ENCODE measurements around the gene DISC1.
"Not testable (repeated sequence)": the region's sequence is repeated elsewhere in the genome, so short reads cannot be mapped to it uniquely, and the experiment has no call there.

DISC1 gene

DNA sequence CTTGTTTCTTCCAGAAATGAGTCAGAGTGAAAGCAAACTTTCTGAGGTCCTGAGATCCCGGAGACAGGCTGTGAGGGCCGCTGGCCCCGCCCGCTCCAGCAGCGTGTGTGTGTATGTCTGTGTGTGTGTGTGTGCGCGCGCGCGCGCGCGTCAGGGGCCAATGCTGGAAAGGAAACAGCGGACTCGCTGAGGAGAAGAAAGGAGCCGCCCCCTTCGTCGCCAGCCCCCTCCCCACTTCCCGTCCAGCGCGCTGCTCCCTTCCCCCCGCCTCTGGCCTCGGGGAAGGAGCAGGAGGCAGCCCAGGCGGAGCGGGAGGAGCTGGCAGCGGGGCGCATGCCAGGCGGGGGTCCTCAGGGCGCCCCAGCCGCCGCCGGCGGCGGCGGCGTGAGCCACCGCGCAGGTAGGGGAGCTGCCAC lies at the start of gene DISC1:
DISC1 (plus strand) TSS at position 256 of the 416 bp plus-strand sequence; CDS start at position 334, 78 bp downstream.
- peak; percentile 25 for DNase-seq

DNA sequence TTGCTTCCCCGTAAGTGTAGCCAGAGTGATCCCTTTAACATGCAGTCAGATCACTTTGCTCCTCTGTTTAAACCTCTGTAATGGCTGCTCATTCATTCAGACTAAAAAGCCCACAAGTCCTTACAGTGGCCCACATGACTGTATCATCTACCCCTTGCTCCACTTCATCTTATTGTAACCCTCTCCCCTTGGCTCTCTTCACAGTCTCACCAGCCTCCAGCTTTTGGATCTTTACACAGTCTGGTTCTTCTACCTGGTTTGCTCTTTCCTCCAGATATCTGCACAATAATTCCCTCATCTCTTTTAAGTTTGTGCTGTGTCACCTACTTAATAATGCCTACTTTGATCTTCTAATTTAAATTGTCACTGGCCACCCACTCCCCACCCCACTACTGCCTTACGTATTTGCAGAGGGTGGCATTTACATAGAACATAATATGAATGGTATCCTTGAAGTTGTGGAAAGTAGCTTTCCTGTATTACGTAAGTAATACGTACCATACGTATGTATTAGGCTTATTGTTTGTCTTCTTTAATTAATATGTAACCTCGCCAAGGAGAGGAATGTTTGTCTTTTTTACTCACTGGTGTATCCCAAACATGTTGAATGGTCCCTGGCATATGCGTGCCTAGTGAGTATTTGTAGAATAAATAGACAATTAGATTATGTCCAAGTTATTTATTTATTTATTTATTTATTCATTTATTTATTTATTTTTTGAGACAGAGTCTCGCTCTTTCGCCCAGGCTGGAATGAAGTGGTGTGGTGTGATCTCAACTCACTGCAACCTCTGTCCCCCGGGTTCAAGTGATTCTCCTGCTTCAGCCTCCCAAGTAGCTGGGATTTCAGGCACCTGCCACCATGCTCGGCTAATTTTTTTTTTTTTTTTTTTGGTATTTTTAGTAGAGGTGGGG lies 49.5 kb upstream of the DISC1 start:
- no peak for DNase-seq

DNA sequence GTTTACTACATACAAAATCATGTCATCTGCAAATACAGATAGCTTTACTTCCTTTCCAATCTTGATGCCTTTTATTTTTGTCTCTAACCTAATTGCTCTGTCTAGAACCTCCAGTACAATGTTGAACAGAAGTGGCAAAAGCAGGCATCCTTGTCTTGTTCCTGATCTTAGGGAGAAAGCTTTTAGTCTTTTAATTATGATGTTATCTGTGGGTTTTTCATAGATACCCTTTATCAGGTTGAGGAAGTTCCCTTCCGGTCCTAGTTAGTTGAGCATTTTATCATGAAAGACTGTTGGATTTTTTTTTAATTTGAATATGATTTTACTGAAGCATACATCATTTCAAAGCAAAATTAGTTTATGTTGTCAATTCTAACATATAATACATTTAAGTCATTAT lies 45.7 kb upstream of the DISC1 start:
- no peak for DNase-seq

DNA sequence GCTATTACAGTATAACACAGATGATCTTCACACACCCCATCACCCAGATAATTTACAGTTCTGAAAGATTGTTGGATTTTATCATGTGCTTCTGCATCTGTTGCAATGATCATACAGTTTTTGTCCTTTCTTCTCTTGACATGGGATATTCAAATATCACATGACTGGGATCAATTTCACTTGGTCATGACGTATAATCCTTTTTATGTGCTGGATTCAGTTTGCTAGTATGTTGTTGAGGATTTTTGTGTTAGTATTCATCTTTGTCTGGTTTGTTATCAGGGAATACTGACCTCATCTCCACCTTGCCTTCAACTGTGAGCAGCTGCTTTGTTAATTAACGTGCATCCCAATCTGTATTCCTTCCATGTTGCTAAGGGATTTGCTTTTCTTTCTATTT lies 44.7 kb upstream of the DISC1 start:
- no peak for DNase-seq

DNA sequence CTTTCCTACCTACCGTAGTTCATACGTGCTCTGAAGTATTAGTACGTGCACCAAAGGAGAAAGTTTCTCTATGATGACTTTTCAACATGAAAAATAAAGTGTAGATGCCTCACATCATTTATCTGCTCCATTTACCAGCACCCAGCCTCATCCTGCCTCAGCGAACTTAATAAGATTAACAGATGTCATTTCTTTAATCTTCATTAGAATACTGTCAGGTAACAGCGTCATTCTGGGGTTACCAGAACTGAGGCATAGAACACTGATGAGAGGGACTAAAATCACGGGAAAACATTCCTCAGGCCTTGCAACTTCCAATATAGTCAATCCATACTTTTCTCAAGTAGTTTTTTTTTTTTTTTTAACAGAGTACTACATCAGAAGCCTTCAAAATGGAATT lies 43.2 kb upstream of the DISC1 start:
- no peak for DNase-seq

DNA sequence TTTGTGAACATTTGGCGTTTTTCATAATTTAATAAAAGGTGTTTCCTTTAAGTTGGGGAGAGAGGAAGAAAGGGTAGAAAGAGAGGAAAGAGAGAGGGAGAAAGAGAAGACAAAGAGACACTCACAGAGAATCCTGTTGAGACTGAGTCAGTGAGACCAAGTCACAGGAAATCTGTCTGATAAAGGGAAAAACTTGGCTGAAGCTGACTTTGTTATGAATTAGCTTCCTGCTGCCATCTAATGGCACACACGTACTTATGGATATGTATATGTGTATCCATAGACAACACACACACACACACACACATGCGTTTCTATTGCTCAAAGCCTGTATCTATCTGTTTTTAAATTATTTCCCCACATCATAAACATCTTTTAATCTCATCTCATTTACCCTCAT lies 42.5 kb upstream of the DISC1 start:
- no peak for DNase-seq

DNA sequence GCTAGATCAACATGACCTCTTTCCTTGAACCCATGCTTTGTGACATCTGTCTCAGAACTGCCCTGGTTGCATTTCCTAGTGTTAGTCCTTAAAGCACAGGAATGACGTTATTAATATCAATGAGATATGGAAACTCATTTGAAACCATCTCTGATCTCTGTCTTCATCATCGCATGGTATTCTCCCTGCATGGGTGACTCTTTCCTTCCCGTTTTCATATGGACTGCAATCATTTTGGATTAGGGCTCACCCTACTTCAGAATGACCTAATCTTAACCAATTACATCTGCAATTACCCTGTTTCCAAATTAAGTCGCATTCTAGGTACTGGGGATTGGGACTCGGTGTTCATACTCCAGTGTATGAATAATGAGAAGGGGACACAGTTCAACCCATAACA lies 41.7 kb upstream of the DISC1 start:
- DNase-seq, result no peak

DNA sequence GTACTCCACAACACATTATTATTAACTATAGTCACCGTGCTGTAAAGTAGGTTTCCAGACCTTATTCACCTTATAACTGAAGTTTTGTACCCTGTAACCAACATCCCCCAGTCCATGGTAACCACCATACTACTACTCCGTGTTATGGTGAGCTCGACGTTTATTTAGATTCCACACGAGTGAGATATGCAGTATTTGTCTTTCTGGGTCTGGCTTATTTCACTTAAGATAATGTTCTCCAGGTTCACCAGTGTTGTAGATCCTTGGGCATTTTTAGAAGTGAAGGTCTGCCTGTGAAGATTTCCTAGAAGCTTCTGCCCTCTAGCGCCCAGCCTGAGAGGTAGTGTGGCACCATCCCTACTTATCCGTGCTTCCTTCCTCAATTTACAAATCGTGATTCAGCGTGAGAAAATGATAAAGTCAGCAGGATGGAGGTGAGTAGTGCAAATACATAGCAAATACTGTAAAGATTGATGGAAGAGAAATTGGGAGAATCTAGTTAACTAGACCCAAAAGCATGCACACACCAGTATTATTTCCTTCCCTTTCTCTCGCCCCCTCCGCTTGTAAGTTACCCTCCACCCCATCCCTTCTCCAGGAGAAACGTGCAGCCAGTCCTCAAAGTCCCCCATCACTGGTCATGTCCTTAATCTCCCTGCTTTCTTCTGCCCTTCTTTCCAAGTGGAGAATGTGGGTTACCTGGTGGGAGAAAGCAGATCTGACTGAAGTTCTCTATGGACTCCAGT lies 36.0 kb upstream of the DISC1 start:
- DNase-seq, result no peak

DNA sequence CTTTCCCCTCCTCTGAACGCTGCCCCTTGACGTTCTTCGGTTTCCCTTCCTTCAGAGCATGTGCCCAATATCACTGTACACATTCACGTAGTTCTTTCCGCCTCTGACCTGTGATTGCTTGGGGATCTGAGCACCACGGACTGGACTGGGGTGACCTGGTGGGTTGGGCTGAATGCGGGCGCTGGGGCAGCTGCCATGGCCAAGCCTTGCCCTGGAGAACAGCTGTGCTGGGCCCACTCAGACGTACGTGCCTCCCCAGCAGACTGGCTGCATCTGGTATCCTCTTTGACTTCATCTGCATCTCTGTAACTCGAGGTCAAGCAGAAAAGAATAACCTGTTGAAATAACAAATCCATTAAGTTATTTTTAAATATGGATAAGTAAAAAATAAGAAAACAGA lies 35.1 kb upstream of the DISC1 start:
- no peak for DNase-seq

DNA sequence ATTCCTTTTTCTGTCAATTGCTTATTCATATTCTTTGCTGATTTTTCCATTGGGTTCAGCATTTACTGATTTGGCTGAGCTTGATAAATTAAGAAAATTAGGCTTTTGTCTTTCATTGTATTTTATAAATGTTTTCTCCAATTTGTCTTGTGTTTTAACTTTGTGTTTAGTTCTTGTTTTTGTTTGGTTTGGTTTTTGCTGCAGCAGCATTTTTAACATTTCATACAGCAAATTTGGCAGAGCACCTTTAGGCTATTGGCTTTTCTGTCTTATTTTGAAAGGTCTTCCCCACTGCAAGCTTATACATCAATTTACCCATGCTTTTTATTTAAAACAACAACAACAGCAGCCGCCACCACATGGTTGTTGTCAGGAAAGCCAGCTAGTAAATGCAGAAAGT lies 33.8 kb upstream of the DISC1 start:
- no peak for DNase-seq

DNA sequence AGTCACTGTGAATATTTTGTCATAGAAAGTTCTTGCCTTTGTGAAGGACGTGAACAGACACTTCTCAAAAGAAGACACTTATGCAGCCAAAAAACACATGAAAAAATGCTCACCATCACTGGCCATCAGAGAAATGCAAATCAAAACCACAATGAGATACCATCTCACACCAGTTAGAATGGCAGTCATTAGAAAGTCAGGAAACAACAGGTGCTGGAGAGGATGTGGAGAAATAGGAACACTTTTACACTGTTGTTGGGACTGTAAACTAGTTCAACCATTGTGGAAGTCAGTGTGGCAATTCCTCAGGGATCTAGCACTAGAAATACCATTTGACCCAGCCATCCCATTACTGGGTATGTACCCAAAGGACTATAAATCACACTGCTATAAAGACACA lies 33.3 kb upstream of the DISC1 start:
- DNase-seq, result not testable (repeated sequence)

DNA sequence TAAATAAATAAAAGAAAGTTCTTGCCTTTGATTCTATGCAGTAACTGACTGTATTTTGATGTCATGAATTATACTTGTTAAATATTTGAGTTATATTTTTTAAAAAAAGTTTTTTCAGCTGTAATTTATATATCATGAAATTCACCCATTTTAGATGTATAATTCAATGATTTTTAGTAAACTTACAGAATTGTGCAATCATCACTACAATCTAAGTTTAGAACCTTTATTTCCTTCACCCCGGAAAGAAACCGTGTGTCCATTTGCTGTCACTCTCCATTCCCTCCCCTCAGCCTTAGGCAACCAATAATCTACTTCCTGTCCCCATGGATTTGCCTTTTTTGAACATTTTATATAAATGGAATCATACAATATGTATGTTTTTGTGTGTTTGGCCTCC lies 32.5 kb upstream of the DISC1 start:
- no peak for DNase-seq

DNA sequence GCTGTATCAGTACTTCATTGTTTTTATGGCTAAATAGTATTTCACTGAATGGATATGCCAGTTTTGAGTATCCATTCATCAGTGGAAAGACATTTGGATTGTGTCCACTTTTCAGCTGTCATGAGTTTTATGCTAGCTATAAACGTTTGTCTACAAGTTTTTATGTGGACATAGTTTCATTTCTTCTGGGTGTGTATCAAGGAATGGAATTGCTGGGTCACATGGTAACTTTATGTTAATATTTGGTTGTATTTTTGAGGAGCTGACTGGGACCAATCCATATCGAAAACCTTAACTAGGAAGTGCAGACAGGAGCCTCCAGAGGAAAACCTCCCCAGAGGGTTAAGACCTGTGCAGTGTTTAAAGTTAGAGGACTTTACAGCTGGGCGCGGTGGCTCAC lies 31.8 kb upstream of the DISC1 start:
- DNase-seq, result no peak

DNA sequence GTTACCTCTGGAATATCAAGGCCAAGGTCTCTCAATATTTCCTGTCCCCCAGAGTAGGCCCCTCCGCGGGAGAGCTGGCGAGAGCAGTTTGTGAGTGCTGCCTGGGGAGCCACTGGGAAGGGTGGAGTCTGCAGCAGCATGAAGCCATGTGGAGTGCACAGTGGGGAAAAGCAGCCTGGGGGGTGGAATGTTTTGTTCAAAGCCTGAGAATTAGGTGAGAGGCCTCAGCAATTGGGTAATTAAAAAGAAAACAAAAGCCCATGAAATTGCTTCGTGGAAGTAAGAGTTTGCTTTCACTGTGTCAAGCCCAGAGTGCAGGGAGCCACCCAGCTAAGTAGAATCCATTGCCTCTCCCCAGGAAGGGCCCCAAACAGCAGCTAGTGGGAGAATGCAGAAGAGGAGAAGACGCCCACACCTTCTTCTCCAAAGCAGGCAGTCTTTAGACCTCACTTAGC lies 30.2 kb upstream of the DISC1 start:
- DNase-seq, result no peak

DNA sequence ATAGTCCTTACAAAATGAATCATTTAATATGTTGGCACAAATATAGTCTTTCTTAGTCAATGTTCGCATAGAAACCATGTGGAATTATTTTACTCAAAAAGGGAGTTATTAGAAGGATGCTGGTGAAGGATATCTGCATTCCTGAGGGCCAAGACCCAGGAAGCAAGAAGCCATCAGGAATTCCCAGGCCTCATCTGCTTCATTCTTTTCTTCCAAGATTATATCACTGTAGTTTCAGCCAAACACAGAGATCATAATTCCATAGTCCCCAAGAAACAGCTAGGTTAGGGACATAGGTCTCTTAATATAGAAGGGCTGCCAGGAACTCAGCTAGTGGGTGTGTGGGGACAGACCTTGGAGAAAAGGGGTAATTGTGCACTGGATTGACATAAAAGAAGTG lies 28.6 kb upstream of the DISC1 start:
- no peak for DNase-seq

DNA sequence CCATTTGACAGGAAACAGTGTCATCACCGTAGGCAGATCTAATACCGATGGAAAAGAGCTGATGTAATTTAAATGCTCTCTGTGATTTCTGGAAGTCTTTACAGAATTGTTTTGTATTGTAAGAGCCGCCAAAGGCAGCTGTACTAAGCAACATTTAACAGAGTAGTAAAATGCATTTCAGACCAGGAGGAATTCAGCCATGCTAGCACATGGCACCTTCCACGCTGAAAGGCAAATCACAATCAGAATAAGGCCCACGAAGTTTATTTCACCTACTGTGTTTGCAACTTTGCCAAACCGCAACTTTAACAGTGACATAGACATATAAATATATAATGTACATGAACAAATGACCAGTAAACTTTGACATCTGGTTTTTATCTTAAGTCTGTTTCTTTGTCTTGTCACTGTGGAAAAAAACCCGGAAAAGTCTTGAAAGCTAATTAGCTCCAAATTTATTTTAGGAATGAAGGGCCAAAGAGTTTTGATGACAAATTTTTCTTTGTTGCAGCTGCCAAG lies 26.1 kb upstream of the DISC1 start:
- DNase-seq, result no peak

DNA sequence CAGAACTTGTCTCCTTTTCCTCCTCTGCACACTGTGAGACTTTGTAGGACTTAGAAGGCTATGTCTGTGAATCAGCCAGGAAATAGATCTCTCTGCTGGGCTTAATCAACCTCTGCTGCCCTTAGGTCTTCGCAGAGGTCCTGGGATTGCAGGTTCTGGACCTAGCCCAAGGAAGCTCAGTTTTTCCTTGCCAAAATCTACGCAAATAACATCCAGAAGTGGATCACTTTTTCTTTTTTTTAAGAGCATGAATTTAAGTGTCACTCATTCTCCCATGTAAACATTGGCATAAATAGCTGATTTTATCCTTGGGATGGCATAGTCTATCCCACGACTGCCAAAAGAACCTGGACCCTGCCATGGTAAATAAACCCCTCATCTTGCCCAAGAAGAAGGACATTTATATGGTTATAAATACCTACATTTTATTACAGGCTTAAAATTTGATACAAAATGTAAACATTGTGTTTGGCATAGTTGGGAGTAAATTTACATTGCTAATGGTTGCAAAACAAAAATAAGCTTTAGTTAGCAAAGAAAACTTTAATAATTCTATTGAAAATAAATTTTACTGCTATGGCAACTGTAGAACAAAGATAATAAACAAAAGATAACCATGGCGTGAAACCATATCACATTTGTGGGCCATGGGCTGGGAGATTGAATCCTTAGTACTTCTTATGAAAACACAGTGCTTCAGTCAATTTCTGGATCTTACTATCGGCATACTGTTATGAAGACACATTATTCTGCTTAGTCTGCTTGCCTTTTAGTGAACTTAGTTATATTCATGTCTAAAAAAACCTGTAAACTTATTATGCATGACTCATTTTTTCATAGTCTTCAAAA lies 24.5 kb upstream of the DISC1 start:
- DNase-seq, result no peak

DNA sequence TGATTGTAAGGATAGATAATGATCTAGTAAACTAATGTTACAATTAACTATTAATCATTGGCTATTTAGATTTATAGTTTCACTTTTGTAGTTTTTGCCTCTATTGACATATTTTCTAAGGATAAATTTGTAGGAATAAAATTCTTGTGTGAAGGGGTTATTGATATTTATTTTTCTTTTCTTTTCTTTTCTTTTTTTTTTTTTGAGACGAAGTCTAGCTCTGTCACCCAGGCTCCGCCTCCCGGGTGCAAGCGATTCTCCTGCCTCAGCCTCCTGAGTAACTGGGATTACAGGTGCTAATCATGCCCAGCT lies 24.0 kb upstream of the DISC1 start:
- DNase-seq, result no peak

DNA sequence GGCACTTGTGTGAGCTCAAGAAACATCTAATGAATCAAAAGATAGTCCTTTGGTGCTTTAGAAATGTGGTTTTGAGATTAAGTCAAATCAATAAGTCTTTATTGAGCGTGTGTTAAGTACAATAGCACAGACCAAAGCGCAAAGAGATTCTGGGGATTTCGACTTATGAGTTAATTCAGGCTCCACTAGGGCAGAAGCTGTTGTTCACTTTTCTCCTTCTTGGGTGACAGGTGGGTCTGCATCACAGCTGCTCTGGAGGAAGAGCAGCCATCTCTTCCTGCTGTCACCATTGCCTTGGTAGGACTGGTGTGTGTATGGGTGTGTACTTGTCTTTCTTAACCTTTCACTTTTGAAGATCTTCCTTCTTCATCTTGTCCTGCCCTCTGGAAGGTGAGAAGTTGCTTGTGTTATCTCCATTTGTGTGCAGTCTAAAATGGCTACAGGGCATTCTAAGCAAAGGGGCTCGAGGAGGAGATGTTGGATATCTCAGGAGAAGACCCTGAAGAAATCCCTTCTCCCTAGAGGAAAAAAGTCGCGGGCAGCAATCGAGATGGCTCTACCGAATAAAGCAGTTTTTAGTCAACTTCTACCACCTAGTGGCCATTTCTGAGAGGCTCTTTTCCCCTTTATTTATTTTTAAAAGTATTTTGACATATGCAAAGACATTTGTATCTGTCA lies 22.9 kb upstream of the DISC1 start:
- peak; percentile 48 for DNase-seq

DNA sequence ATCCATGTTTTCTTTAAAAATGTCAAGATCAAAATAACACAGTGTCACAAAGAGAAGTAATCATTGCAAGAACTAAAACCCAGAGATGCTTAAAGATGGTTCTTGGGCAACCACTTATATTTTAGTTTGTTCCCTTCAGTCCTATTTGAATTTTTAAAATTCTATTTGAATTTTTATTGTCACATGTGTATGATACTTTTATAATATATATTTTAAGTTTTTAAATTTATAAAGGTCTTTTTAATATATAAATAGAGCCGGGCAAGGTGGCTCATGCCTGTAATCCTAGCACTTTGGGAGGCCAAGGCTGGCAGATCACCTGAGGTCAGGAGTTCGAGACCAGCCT lies 22.3 kb upstream of the DISC1 start:
- DNase-seq, result no peak

DNA sequence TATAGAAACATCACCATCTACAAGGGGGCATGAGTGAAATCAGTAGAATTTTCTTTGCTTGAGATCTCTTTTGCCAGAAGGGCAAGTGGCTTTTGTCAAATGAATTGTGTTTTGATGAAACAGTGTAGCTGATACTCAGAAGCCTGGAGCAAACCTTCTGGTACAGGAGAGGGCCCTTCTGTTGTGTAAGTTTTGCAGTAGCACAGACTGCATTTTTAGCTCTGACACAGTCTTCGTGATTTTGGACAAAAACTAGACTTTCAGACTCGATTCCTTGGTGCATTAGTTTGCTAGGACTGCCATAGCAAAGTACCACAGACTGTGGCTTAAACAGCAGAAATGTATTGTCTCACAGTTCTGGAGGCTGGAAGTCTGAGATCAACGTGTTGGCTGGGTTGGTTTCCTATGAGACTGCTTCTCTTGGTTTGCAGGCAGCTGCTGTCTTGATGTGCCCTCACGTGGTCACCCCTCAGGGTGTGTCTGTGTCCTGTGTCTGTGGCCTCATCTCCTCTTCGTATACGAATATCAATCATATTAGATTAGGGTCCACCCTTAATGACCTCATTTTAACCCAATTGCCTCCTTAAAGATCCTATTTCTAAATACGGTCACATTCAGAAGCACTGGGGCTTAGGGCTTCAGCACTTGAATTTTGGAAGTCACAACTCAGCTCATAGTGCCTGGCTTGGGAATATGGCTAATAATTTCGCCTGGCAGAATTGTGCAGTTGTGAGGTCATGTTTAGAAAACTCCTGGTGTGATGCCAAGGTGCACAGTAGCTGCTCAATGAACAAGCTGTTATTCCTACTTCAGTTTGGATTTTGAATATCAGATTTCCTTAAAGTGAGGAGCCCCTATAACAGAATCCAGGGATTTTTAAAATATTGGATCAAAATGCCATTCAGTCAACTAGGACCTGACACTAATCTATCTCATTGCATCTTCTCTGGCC lies 21.2 kb upstream of the DISC1 start:
- DNase-seq, result no peak

DNA sequence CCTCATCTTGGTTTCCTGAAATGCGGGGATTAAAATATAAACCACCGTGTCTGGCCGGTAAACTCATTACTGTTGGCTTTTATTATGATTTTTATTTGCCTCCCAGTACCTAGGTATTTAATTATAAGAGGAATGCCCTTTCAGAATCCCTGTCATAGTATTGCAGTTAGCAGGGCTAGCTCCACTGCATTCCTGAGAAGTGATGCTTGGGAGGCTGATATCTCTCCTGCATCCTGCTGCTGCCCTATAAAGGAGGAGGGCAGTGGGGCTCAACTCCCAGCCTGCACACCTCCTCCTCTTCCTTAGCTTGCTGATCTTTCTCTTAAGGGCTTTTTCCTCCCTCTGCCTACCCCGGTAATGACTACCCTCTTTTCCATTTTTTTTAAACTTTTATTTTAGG lies 19.9 kb upstream of the DISC1 start:
- no peak for DNase-seq

Measured in NCI-H1417 treated with DMSO at 0.1 percent for 48 hours (cell line).